CD4-positive, alpha-beta T cell (primary cell): ENCODE data around the gene FAM151A. TPM values are rescaled to one million over a fixed set of nuclear protein-coding genes. Genes with fewer than 3 reads are reported as not detected.

Experiments used
- ATAC-seq: fragments of 200-7000 bp; cut with Tn5 transposase; one replicate; pipeline ENCODE4 v1.10.0; 2022; ENCODE audit warnings: mild to moderate bottlenecking; ENCODE audit not compliant: poor library complexity
- CTCF ChIA-PET: fragments of 350-600 bp; sonication (Branson Sonifier 250); formaldehyde crosslinking; loops from one replicate; lab custom pipeline; 2021; ENCODE audit warnings: antibody characterized with exemption, inconsistent platforms; lab: Charles Lee
- POLR2A ChIA-PET: fragments of 350-600 bp; sonication (Branson Sonifier 250); formaldehyde crosslinking; loops from one replicate; lab custom pipeline; 2021; ENCODE audit warnings: antibody characterized with exemption, inconsistent platforms; lab: Charles Lee
- DNase-seq, 14 experiments: peaks; one replicate each; pipeline ENCODE4 v3.0.0-alpha.2; 2013 to 2020; ENCODE audit warnings: mixed read lengths in 2 of 14
- H3K27ac ChIP-seq, 2 donors: one replicate each; pipeline versions ENCODE4 v1.5.1 to v1.7.0; 2013; ENCODE audit warnings: low read length in 2 of 2, low read depth in 1 of 2, mild to moderate bottlenecking in 1 of 2
- H3K27me3 ChIP-seq, 2 experiments: 1 replicate in 1 of 2; 2 replicates in 1 of 2; pipeline versions ENCODE4 v1.6.1 to v1.7.0; 2013; ENCODE audit warnings: low read length in 2 of 2, control low read depth in 1 of 2, mild to moderate bottlenecking in 1 of 2, moderate library complexity in 1 of 2; ENCODE audit not compliant: insufficient read depth in 2 of 2, control insufficient read depth in 1 of 2
- H3K36me3 ChIP-seq: one replicate; pipeline ENCODE4 v1.6.1; 2013; ENCODE audit warnings: low read length, control low read depth; ENCODE audit not compliant: insufficient read depth
- H3K4me1 ChIP-seq: one replicate; pipeline ENCODE4 v1.6.1; 2013; ENCODE audit warnings: low read length, control low read depth; ENCODE audit not compliant: insufficient read depth
- H3K4me3 ChIP-seq: one replicate; pipeline ENCODE4 v1.5.1; 2013; ENCODE audit warnings: mild to moderate bottlenecking, low read length, moderate library complexity
- H3K9me3 ChIP-seq, 2 experiments: 1 replicate in 1 of 2; 2 replicates in 1 of 2; pipeline versions ENCODE4 v1.6.1 to v1.7.0; 2013; ENCODE audit warnings: low read length in 2 of 2, mild to moderate bottlenecking in 2 of 2, control low read depth in 1 of 2, moderate library complexity in 1 of 2; ENCODE audit not compliant: control insufficient read depth in 1 of 2, insufficient read depth in 1 of 2
- H3K27ac Mint-ChIP-seq: one replicate; pipeline ENCODE4 v1.8.0; 2020; ENCODE audit warnings: mixed read lengths
- H3K27me3 Mint-ChIP-seq: one replicate; pipeline ENCODE4 v1.8.0; 2021; ENCODE audit warnings: mixed read lengths
- H3K36me3 Mint-ChIP-seq: one replicate; pipeline ENCODE4 v1.8.0; 2021; ENCODE audit warnings: low read depth, mixed read lengths
- H3K4me1 Mint-ChIP-seq: one replicate; pipeline ENCODE4 v1.8.0; 2021; ENCODE audit warnings: low read depth, mixed read lengths
- H3K4me3 Mint-ChIP-seq: one replicate; pipeline ENCODE4 v1.8.0; 2020; ENCODE audit warnings: mild to moderate bottlenecking, mixed read lengths
- H3K9me3 Mint-ChIP-seq: one replicate; pipeline ENCODE4 v1.8.0; 2020; ENCODE audit warnings: mixed read lengths
- CTCF ChIP-seq: fragments of 200-600 bp; IDR thresholded peaks from one replicate; pipeline ENCODE4 v1.8.0; 2022; ENCODE audit warnings: antibody characterized with exemption, mild to moderate bottlenecking
- intact Hi-C, 2 experiments: fragments of 100-400 bp; cut with DNase I in 1 of 2; cut with micrococcal nuclease in 1 of 2; formaldehyde crosslinking; loops; one replicate each; pipeline versions ENCODE4 v1.15.1 to v1.9.0; 2023 to 2025; cut with DNase I, micrococcal nuclease
- total RNA-seq, 174 experiments: library from RNA in 2 of 174; stranded (reverse) in 2 of 174; gene quantifications; one replicate each; pipeline ENCODE4 v1.2.3 and lab custom pipeline; 2021 to 2026

Gene FAM151A
- total RNA-seq, 2 experiments from 2014 or later = not detected

- H3K4me1 Mint-ChIP-seq = no peaks in the 10 kb centered on the region
- Histone ChIP-seq H3K27me3 (peaks cover 0 to 4% of the 10 kb centered on the region in 2 experiments), H3K27ac (no peak overlapping the region), H3K36me3 (no peaks in the 10 kb centered on the region), H3K9me3 (no peaks in the 10 kb centered on the region), H3K4me1 (no peaks in the 10 kb centered on the region), H3K4me3 (no peak overlapping the region)
- H3K27ac Mint-ChIP-seq = no peak overlapping the region
- H3K4me3 Mint-ChIP-seq = no peak overlapping the region
- no peaks in the 10 kb centered on the region for H3K36me3 Mint-ChIP-seq
- CTCF ChIA-PET = no interaction called here
- H3K9me3 Mint-ChIP-seq = no peaks in the 10 kb centered on the region
- no peak for DNase-seq
- POLR2A ChIA-PET = no interaction called here
- no peaks in the 10 kb centered on the region for H3K27me3 Mint-ChIP-seq
- no peak for TF ChIP-seq CTCF
- intact Hi-C loops = no loop called here
- ATAC-seq = no peak
These were observed 1.4 kb upstream of the FAM151A start for GRCh38 chr1:54624466-54625464.

GRCh38 chr1:54619749-54620148 lies 3.6 kb downstream of the FAM151A start:
- Histone ChIP-seq H3K27ac (no peak overlapping the region), H3K9me3 (no peaks in the 10 kb centered on the region), H3K36me3 (no peaks in the 10 kb centered on the region), H3K4me3 (no peak overlapping the region), H3K27me3 (peaks cover 0 to 7% of the 10 kb centered on the region in 2 experiments), H3K4me1 (no peaks in the 10 kb centered on the region)
- no peak for ATAC-seq
- no peak overlapping the region for H3K4me3 Mint-ChIP-seq
- DNase-seq = no peak
- no peak for TF ChIP-seq CTCF
- no peaks in the 10 kb centered on the region for H3K36me3 Mint-ChIP-seq
- ChIA-PET POLR2A (no interaction called here), CTCF (no interaction called here)
- no peaks in the 10 kb centered on the region for H3K4me1 Mint-ChIP-seq
- H3K27ac Mint-ChIP-seq = no peak overlapping the region
- intact Hi-C loops = no loop called here
- H3K9me3 Mint-ChIP-seq = no peaks in the 10 kb centered on the region
- H3K27me3 Mint-ChIP-seq = no peaks in the 10 kb centered on the region

GRCh38 chr1:54615531-54616279 lies 7.6 kb downstream of the FAM151A start:
- no peaks in the 10 kb centered on the region for H3K36me3 Mint-ChIP-seq
- Histone ChIP-seq H3K4me3 (no peak overlapping the region), H3K36me3 (no peaks in the 10 kb centered on the region), H3K4me1 (no peaks in the 10 kb centered on the region), H3K9me3 (no peaks in the 10 kb centered on the region), H3K27ac (no peak overlapping the region), H3K27me3 (peaks cover 0 to 7% of the 10 kb centered on the region in 2 experiments)
- H3K27ac Mint-ChIP-seq = no peak overlapping the region
- ChIA-PET POLR2A (no interaction called here), CTCF (no interaction called here)
- DNase-seq = no peak
- H3K4me3 Mint-ChIP-seq = no peak overlapping the region
- TF ChIP-seq CTCF = no peak
- no peaks in the 10 kb centered on the region for H3K4me1 Mint-ChIP-seq
- H3K9me3 Mint-ChIP-seq = no peaks in the 10 kb centered on the region
- H3K27me3 Mint-ChIP-seq = no peaks in the 10 kb centered on the region
- ATAC-seq = no peak
- intact Hi-C loops = no loop called here
